ENCODE data around the gene PDGFC.

DNA sequence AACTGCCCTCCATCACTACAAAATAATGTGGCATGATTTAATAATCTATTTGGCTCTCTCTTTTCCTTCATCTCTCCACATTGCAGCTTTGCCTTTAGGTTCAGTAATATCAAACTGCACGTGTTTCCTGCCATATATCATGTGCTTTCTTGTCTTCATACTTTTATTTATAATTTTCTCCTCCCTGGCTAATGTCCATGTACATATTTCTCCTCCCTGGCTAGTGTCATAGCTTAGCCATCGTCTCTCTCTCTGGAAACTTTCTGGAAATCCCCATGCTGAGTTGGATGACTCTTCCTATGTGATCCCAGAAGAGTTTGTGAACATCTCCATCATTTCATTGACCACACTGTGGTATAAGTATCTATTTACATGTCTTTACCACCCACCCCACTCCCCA lies 21.3 kb upstream of the PDGFC start:
- TF ChIP-seq CTCF (IDR thresholded peaks at IDR 0.05) (no peak), EP300 (IDR thresholded peaks at IDR 0.05) (no peak), POLR2A (IDR thresholded peaks at IDR 0.05) (no peak)
